HK-2 (cell line): Measurements from ENCODE around the gene ATP5ME.
A peak's percentile ranks its signal among the peaks of the same experiment; 100 is the strongest.
"Not testable (repeated sequence)": the region's sequence is repeated elsewhere in the genome, so short reads cannot be mapped to it uniquely, and the experiment has no call there.

Experiments
- DNase-seq: peaks from one replicate; pipeline ENCODE4 v3.0.0-alpha.2; 2018; ENCODE audit not compliant: unreplicated experiment

Gene ATP5ME

GRCh38 chr4:705278-706082, 31.4 kb upstream of the ATP5ME start, which contains the start of gene PCGF3:
PCGF3 (plus strand) TSS chr4:705832; CDS start chr4:733681, 27,849 bp downstream.
- peak; percentile 99 for DNase-seq

- no peak for DNase-seq
Observed at GRCh38 chr4:704971-705277, 30.8 kb upstream of the ATP5ME start.

- no peak for DNase-seq
Observed at GRCh38 chr4:704198-704891, 30.3 kb upstream of the ATP5ME start.

GRCh38 chr4:703336-704197, 29.5 kb upstream of the ATP5ME start:
- DNase-seq, result no peak

- no peak for DNase-seq
Observed at GRCh38 chr4:702618-703048, 28.6 kb upstream of the ATP5ME start.

- no peak for DNase-seq
Observed at GRCh38 chr4:700587-701264, 26.6 kb upstream of the ATP5ME start.

- DNase-seq, result no peak
Observed at GRCh38 chr4:699816-700580, 25.9 kb upstream of the ATP5ME start.

GRCh38 chr4:694341-694940, 20.4 kb upstream of the ATP5ME start:
- not testable (repeated sequence) for DNase-seq

GRCh38 chr4:692771-693554, 18.9 kb upstream of the ATP5ME start:
- DNase-seq, result no peak

GRCh38 chr4:689723-690122, 15.6 kb upstream of the ATP5ME start:
- no peak for DNase-seq

GRCh38 chr4:688854-689681, 15.0 kb upstream of the ATP5ME start, which contains the start of gene SLC49A3:
SLC49A3 (minus strand) TSS chr4:689151; CDS start chr4:689127, 24 bp downstream.
- no peak for DNase-seq

GRCh38 chr4:687971-688853, 14.1 kb upstream of the ATP5ME start:
- DNase-seq, result no peak

GRCh38 chr4:687048-687970, 13.2 kb upstream of the ATP5ME start:
- peak; percentile 97 for DNase-seq

- DNase-seq, result no peak
Observed at GRCh38 chr4:686413-687040, 12.5 kb upstream of the ATP5ME start.

GRCh38 chr4:685679-686412, 11.8 kb upstream of the ATP5ME start:
- no peak for DNase-seq
